ENCODE results near the gene SLC9A1.
A peak's percentile ranks its signal among the peaks of the same experiment; 100 is the strongest.

The SLC9A1 gene

GRCh38 chr1:27116697-27117096, 38.2 kb downstream of the SLC9A1 start:
- H3K27ac ChIP-seq = peak overlapping the region; percentile 41; the same call in 1 of the 2 replicates
- no peak for TF ChIP-seq ZFX (IDR thresholded peaks at IDR 0.05; ENCODE audit: borderline replicate concordance)
- TF ChIP-seq, protein P1, sequence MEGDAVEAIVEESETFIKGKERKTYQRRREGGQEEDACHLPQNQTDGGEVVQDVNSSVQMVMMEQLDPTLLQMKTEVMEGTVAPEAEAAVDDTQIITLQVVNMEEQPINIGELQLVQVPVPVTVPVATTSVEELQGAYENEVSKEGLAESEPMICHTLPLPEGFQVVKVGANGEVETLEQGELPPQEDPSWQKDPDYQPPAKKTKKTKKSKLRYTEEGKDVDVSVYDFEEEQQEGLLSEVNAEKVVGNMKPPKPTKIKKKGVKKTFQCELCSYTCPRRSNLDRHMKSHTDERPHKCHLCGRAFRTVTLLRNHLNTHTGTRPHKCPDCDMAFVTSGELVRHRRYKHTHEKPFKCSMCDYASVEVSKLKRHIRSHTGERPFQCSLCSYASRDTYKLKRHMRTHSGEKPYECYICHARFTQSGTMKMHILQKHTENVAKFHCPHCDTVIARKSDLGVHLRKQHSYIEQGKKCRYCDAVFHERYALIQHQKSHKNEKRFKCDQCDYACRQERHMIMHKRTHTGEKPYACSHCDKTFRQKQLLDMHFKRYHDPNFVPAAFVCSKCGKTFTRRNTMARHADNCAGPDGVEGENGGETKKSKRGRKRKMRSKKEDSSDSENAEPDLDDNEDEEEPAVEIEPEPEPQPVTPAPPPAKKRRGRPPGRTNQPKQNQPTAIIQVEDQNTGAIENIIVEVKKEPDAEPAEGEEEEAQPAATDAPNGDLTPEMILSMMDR (IDR thresholded peaks at IDR 0.05) = no peak

GRCh38 chr1:27116232-27116631, 38.7 kb downstream of the SLC9A1 start:
- peak overlapping the region; percentile 41 for H3K27ac ChIP-seq
- TF ChIP-seq, protein P1 (IDR thresholded peaks at IDR 0.05) = no peak
- TF ChIP-seq ZFX (IDR thresholded peaks at IDR 0.05; ENCODE audit: borderline replicate concordance) = no peak

DNA sequence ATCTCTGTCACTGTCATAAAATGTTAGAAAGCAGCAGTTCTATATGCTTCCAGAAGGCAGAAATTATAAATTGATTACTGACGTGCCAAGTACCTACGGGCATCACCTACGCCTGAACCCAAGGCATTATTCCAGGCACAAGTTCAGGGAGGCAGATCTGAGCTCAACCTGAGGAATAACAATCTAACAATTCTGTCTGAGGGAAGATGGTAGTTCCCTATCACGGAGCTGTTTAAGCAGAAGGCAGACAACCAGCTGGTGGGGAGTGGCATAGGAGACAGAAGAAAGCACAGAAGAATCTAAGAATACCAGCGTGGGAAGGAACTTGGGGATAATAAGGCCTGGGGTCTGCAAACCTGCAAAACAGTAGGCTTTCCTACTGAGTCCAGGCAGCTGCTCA, 40.4 kb downstream of the SLC9A1 start:
- peak overlapping the region; percentile 41; the same call in 1 of the 2 replicates for H3K27ac ChIP-seq
- no peak for TF ChIP-seq ZFX (IDR thresholded peaks at IDR 0.05; ENCODE audit: borderline replicate concordance)
- TF ChIP-seq, protein P1 (IDR thresholded peaks at IDR 0.05) = no peak

- TF ChIP-seq ZFX (IDR thresholded peaks at IDR 0.05; ENCODE audit: borderline replicate concordance) = no peak
- TF ChIP-seq, protein P1 (IDR thresholded peaks at IDR 0.05) = no peak
- no peak overlapping the region for H3K27ac ChIP-seq
Measured at GRCh38 chr1:27113861-27114260, 41.1 kb downstream of the SLC9A1 start.

DNA sequence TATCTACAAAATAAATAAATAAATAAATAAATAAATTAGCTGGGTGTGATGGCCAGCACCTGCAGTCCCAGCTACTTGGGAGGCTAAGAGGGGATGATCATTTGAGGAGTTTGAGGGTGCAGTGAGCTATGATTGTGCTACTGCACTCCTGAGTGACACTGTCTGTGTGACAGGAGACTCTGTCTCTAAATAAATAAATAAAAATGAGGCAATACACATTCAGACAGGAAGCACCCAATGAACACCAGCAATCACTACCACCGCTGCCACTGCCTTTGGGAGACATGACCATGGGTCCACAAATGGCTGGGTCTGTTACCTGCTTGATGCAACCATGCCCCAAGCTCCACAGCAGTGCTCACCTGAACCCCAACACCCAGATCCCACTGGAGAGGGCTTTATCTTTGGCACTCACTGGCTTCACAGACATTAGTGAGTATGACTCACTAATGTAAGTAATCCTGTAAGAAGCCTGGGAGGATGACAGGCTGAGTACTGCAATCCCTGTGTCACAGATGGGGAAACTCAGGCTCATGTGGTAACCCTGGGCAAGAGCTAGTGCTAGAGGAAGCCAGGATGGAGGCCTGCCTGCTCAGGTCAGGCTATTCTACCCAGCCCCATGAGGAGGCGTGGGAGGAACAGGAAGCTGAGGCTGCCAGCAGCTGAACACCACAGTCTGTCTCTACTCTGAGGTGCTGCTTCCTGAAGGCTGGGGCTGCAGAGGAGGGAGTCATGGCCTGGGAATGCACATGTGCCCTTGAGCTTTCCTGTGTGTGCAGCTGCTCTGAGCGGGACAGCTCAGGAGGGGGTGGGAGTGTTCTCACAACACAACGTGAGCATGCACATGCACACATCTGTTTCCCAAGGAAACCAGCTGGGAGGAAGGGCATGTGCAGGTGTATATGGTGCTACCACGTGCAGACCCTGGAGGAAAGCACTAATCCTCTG, 43.0 kb downstream of the SLC9A1 start:
- TF ChIP-seq, protein P1 (IDR thresholded peaks at IDR 0.05) = no peak
- no peak for TF ChIP-seq ZFX (IDR thresholded peaks at IDR 0.05; ENCODE audit: borderline replicate concordance)
- peak overlapping the region; percentile 34; the same call in 1 of the 2 replicates for H3K27ac ChIP-seq

- peak overlapping the region; percentile 35; the same call in 1 of the 2 replicates for H3K27ac ChIP-seq
- TF ChIP-seq, protein P1 (IDR thresholded peaks at IDR 0.05) = peak; percentile 71
- no peak for TF ChIP-seq ZFX (IDR thresholded peaks at IDR 0.05; ENCODE audit: borderline replicate concordance)
Measured at GRCh38 chr1:27109103-27109822, 45.7 kb downstream of the SLC9A1 start.
